IMR-90 (cell line): ENCODE measurements around the gene RPE. TPM values are rescaled to one million over a fixed set of nuclear protein-coding genes. Genes with fewer than 3 reads are reported as not detected.

Experiments used
- ATAC-seq: fragments of 200-7000 bp; cut with Tn5 transposase; 2 replicates; pipeline ENCODE4 v1.9.1; 2020; ENCODE audit warnings: low read depth, mild to moderate bottlenecking, moderate library complexity
- BruUV-seq: library from RNA; stranded (reverse); fragments of 400-500 nt; replicated peaks from 2 replicates; lab custom pipeline; 2021; lab: Mats Ljungman, UMichigan
- CTCF ChIA-PET: fragments of 300-600 bp; formaldehyde crosslinking; extraction: SDS; loops from one replicate; lab custom pipeline; 2021; ENCODE audit warnings: antibody characterized with exemption; lab: Yijun Ruan, JAX
- POLR2A ChIA-PET: fragments of 300-600 bp; sonication (Branson Sonifier 250); formaldehyde crosslinking; loops from one replicate; lab custom pipeline; 2022; ENCODE audit warnings: antibody characterized with exemption; ENCODE audit not compliant: unreplicated experiment; lab: Charles Lee
- DNase-seq: peaks from one replicate; pipeline ENCODE4 v3.0.0; 2013
- H2AFZ ChIP-seq: replicated peaks from 2 replicates; pipeline ENCODE3; 2013; ENCODE audit warnings: low read length, mild to moderate bottlenecking; ENCODE audit not compliant: poor library complexity
- H2AK5ac ChIP-seq: 2 replicates; pipeline ENCODE4 v1.6.1; 2013; ENCODE audit warnings: low read depth, low read length, inconsistent platforms
- H2AK9ac ChIP-seq: replicated peaks from 2 replicates; pipeline ENCODE3; 2013; ENCODE audit warnings: mild to moderate bottlenecking, low read depth, low read length, moderate library complexity; ENCODE audit not compliant: poor library complexity
- H2BK120ac ChIP-seq: 2 replicates; pipeline ENCODE4 v1.6.1; 2013; ENCODE audit warnings: low read depth, low read length, inconsistent platforms
- H2BK15ac ChIP-seq: 3 replicates; pipeline ENCODE4 v1.6.1; 2013; ENCODE audit warnings: low read depth, low read length, inconsistent platforms
- H2BK20ac ChIP-seq: 2 replicates; pipeline ENCODE4 v1.6.1; 2013; ENCODE audit warnings: low read depth, mild to moderate bottlenecking, inconsistent platforms, low read length, moderate library complexity
- H2BK5ac ChIP-seq: 2 replicates; pipeline ENCODE4 v1.6.1; 2013; ENCODE audit warnings: mild to moderate bottlenecking, low read depth, low read length, inconsistent platforms; ENCODE audit not compliant: poor library complexity, severe bottlenecking
- H3K14ac ChIP-seq: replicated peaks from 2 replicates; pipeline ENCODE4 v1.6.1; 2013; ENCODE audit warnings: low read depth, low read length, inconsistent platforms
- H3K18ac ChIP-seq: 2 replicates; pipeline ENCODE4 v1.6.1; 2013; ENCODE audit warnings: low read depth, low read length, control low read depth
- H3K23ac ChIP-seq: 2 replicates; pipeline ENCODE4 v1.6.1; 2013; ENCODE audit warnings: low read depth, low read length, inconsistent platforms
- H3K27ac ChIP-seq: 2 replicates; pipeline ENCODE4 v1.5.1; 2013; ENCODE audit warnings: mild to moderate bottlenecking, control low read depth, low read length; ENCODE audit not compliant: insufficient read depth
- H3K27me3 ChIP-seq: 2 replicates; pipeline ENCODE4 v1.6.1; 2013; ENCODE audit warnings: low read length; ENCODE audit not compliant: control insufficient read depth, insufficient read depth
- H3K36me3 ChIP-seq: 2 replicates; pipeline ENCODE4 v1.6.1; 2013; ENCODE audit warnings: low read length, mixed read lengths; ENCODE audit not compliant: control insufficient read depth, insufficient read depth
- H3K4ac ChIP-seq: 2 replicates; pipeline ENCODE4 v1.6.1; 2013; ENCODE audit warnings: low read depth, low read length, inconsistent platforms
- H3K4me1 ChIP-seq: 2 replicates; pipeline ENCODE4 v1.6.1; 2013; ENCODE audit warnings: low read length, mixed read lengths; ENCODE audit not compliant: control insufficient read depth, insufficient read depth
- H3K4me2 ChIP-seq: 2 replicates; pipeline ENCODE4 v1.6.1; 2013; ENCODE audit warnings: low read depth, mild to moderate bottlenecking, control low read depth, low read length, moderate library complexity
- H3K4me3 ChIP-seq: 2 replicates; pipeline ENCODE4 v1.5.1; 2013; ENCODE audit warnings: low read depth, mild to moderate bottlenecking, control low read depth, low read length, moderate library complexity; ENCODE audit not compliant: insufficient read depth
- H3K56ac ChIP-seq: 2 replicates; pipeline ENCODE4 v1.6.1; 2013; ENCODE audit warnings: low read length, inconsistent platforms; ENCODE audit not compliant: insufficient read depth; ENCODE audit errors: extremely low read depth
- H3K79me1 ChIP-seq, 2 experiments: 2 replicates each; pipeline ENCODE4 v1.6.1; 2013; ENCODE audit warnings: low read length in 2 of 2, inconsistent platforms in 1 of 2, low read depth in 1 of 2
- H3K9ac ChIP-seq: 2 replicates; pipeline ENCODE4 v1.6.1; 2013; ENCODE audit warnings: low read depth, low read length, control low read depth
- H3K9me1 ChIP-seq: 2 replicates; pipeline ENCODE4 v1.6.1; 2013; ENCODE audit warnings: low read length, inconsistent platforms; ENCODE audit not compliant: insufficient read depth
- H3K9me3 ChIP-seq: 2 replicates; pipeline ENCODE4 v1.6.1; 2013; ENCODE audit warnings: low read length; ENCODE audit not compliant: control insufficient read depth, insufficient read depth
- H4K20me1 ChIP-seq: 2 replicates; pipeline ENCODE4 v1.6.1; 2013; ENCODE audit warnings: low read length, inconsistent platforms; ENCODE audit not compliant: insufficient read depth
- H4K5ac ChIP-seq: 2 replicates; pipeline ENCODE4 v1.6.1; 2013; ENCODE audit warnings: mild to moderate bottlenecking, low read depth, low read length, control low read depth
- H4K8ac ChIP-seq, 2 experiments: 2 replicates each; pipeline ENCODE4 v1.6.1; 2013; ENCODE audit warnings: low read depth in 2 of 2, low read length in 2 of 2, control low read depth in 1 of 2, inconsistent platforms in 1 of 2
- H4K91ac ChIP-seq: 2 replicates; pipeline ENCODE4 v1.6.1; 2013; ENCODE audit warnings: low read depth, low read length, inconsistent platforms; ENCODE audit not compliant: insufficient read depth
- BHLHE40 ChIP-seq: fragments of 150-350 bp; IDR thresholded peaks from 2 replicates; pipeline ENCODE4 v1.6.1; 2016; ENCODE audit warnings: mild to moderate bottlenecking, low read depth, low read length
- CEBPB ChIP-seq: IDR thresholded peaks from 2 replicates; pipeline ENCODE4 v1.6.1; 2012; ENCODE audit warnings: low read depth, low read length, improper control_type of control experiment
- FOS ChIP-seq: fragments of 150-350 bp; IDR thresholded peaks from 2 replicates; pipeline ENCODE4 v1.6.1; 2016; ENCODE audit warnings: low read depth, low read length
- MAFK ChIP-seq: IDR thresholded peaks from 2 replicates; pipeline ENCODE4 v1.6.1; 2012; ENCODE audit warnings: low read depth, low read length, improper control_type of control experiment
- MXI1 ChIP-seq: IDR thresholded peaks from 2 replicates; pipeline ENCODE4 v1.6.1; 2012; ENCODE audit warnings: low read depth, mild to moderate bottlenecking, low read length, moderate library complexity, borderline replicate concordance
- NFE2L2 ChIP-seq: fragments of 150-350 bp; IDR thresholded peaks from 2 replicates; pipeline ENCODE4 v1.6.1; 2016; ENCODE audit warnings: low read depth, mild to moderate bottlenecking, low read length
- POLR2A ChIP-seq: IDR thresholded peaks from 2 replicates; pipeline ENCODE4 v1.6.1; 2012; ENCODE audit warnings: mild to moderate bottlenecking, low read depth, low read length
- RAD21 ChIP-seq: IDR thresholded peaks from 2 replicates; pipeline ENCODE4 v1.6.1; 2012; ENCODE audit warnings: low read length, improper control_type of control experiment
- WGBS, 2 experiments: methylation state at CpG; one replicate each; pipeline versions ENCODE4 v1.1.5 to v1.1.7; 2013; ENCODE audit warnings: missing lambda C conversion rate in 2 of 2; ENCODE audit not compliant: insufficient read length in 1 of 2; ENCODE audit errors: extremely low coverage in 2 of 2; 5-methylcytosine and 5-hydroxymethylcytosine counted together
- dilution Hi-C: fragments of 300-500 bp; cut with HindIII; formaldehyde crosslinking; loops from one replicate; pipeline ENCODE4 v1.14.3; 2018; ENCODE audit warnings: low sequenced_read_pairs; ENCODE audit not compliant: unreplicated experiment
- in situ Hi-C: fragments of 300-500 bp; cut with MboI; formaldehyde crosslinking; loops from 3 replicates; pipeline ENCODE4 v1.14.3; 2019; ENCODE audit warnings: low sequenced_read_pairs, inconsistent platforms, mixed read lengths
- intact Hi-C: fragments of 100-400 bp; cut with micrococcal nuclease; formaldehyde crosslinking; loops from 2 replicates; pipeline ENCODE4 v1.10.0; 2022
- polyA plus RNA-seq, 3 experiments: library from polyadenylated mRNA; depleted of rRNA; stranded (reverse); fragments of >200 nt; gene quantifications; 2 replicates each; pipeline ENCODE4 v1.2.3, GENCODE V29; 2012; ENCODE audit warnings: low replicate concordance in 1 of 3
- total RNA-seq: library from RNA; depleted of rRNA; stranded (reverse); fragments of >200 nt; gene quantifications from 2 replicates; pipeline ENCODE4 v1.2.3, GENCODE V29; 2012
- TF ChIP-seq, protein P1 (sequence below): fragments of 150-350 bp; IDR thresholded peaks from 2 replicates; pipeline ENCODE4 v1.6.1; 2017; ENCODE audit warnings: mild to moderate bottlenecking, antibody characterized with exemption, low read length, low read depth

RPE gene
- total and polyA plus RNA-seq, 2 of the 4 experiments (the other 2 are of a cell fraction): 66.7 to 339 TPM

DNA sequence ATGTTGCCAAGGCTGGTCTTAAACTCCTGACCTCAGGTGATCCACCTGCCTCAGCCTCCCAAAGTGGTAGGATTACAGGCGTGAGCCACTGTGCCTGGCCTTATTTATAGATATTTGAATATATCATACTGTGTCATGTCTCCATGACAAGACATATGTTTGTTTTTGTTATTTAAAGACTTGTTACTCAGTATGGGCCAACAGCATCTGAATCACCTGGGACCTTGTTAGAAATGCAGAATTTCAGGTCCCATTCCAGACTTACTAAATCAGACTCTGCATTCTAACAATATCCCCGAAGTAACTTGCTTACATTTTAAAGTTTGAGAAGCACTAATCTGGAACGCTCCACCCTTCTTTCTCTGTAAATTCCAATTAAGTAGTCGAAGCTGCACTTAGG is 33.2 kb downstream of the RPE start:
- ATAC-seq: no peak
- H3K9ac ChIP-seq: no peak overlapping the region
- no peak overlapping the region for H3K4me3 ChIP-seq
- H2BK120ac ChIP-seq: no peak overlapping the region
- H4K91ac ChIP-seq: no peak overlapping the region
- BruUV-seq: no TSS peak
- H4K5ac ChIP-seq: no peak overlapping the region
- in situ Hi-C loops (no loop called here), intact Hi-C loops (no loop called here), dilution Hi-C loops (no loop called here)
- H3K36me3 ChIP-seq: 0 out of 2 replicates have a peak, but pooled peaks cover 2% of the 10 kb centered on the region
- H3K27ac ChIP-seq: no peak overlapping the region
- H3K23ac ChIP-seq: no peak overlapping the region
- H2BK15ac ChIP-seq: no peak overlapping the region
- DNase-seq: no peak
- no peak overlapping the region for H3K14ac ChIP-seq
- no peak overlapping the region for H4K8ac ChIP-seq
- no peak overlapping the region for H2AFZ ChIP-seq
- H3K79me1 ChIP-seq: no peaks in the 10 kb centered on the region
- H3K18ac ChIP-seq: no peak overlapping the region
- no peaks in the 10 kb centered on the region for H3K4me1 ChIP-seq
- H3K27me3 ChIP-seq: no peaks in the 10 kb centered on the region
- CTCF ChIA-PET: no interaction called here
- WGBS, 2 experiments: no CpG with 5 or more reads among the region's 4 CpGs
- no peak overlapping the region for H2AK5ac ChIP-seq
- H2BK5ac ChIP-seq: no peak overlapping the region
- TF ChIP-seq MXI1 (no peak), CEBPB (no peak), NFE2L2 (no peak), RAD21 (no peak), POLR2A (no peak), MAFK (no peak), FOS (no peak), BHLHE40 (no peak)
- TF ChIP-seq, protein P1, sequence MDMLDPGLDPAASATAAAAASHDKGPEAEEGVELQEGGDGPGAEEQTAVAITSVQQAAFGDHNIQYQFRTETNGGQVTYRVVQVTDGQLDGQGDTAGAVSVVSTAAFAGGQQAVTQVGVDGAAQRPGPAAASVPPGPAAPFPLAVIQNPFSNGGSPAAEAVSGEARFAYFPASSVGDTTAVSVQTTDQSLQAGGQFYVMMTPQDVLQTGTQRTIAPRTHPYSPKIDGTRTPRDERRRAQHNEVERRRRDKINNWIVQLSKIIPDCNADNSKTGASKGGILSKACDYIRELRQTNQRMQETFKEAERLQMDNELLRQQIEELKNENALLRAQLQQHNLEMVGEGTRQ: no peak
- no peaks in the 10 kb centered on the region for H3K9me3 ChIP-seq
- no peak overlapping the region for H2BK20ac ChIP-seq
- H3K4me2 ChIP-seq: no peak overlapping the region
- H2AK9ac ChIP-seq: no peak overlapping the region
- H4K20me1 ChIP-seq: no peaks in the 10 kb centered on the region
- POLR2A ChIA-PET: no interaction called here
- no peaks in the 10 kb centered on the region for H3K9me1 ChIP-seq
- H3K56ac ChIP-seq: no peak overlapping the region
- no peak overlapping the region for H3K4ac ChIP-seq
